Colon (tissue), 2 donors: ENCODE measurements around the gene EVA1B.

Source experiments
- FAIRE-seq: peaks from 2 replicates; lab custom pipeline; 2012; peaks lifted over from hg19 to GRCh38; lab: Jason Lieb, UNC
- donor health status: control.
- donor health status: control.

The EVA1B gene

DNA sequence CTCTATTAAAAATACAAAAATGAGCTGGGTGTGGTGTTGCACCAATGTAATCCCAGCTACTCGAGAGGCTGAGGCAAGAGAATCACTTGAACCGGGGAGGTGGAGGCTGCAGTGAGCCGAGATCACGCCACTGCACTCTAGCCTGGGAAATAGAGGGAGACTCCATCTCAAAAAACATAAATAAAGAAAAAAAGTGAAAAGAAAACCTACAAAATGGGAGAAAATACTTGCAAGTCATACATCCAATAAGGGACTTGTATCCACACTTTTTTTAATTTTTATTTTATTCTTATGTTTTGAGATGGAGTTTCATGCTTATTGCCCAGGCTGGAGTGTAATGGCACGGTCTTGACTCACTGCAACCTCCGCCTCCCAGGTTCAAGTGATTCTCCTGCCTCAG, 46.8 kb downstream of the EVA1B start:
- no peak for FAIRE-seq

DNA sequence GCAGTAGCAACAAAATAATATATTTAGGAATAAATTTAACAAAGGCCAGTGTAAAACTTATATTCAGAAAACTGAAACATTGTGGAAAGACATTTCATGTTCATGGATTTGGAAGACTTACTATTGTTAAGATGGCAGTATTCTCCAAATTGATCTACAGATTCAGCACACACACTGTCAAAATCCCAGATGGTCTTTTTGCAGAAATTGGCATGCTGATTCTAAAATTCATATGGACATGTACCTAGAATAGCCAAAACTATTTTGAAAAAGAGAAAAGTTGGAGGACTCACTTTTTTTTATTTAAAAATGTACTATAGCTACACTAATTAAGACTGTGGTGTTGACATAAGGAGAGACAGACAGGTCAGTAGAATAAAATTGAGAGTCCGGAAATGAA, 49.2 kb downstream of the EVA1B start:
- no peak for FAIRE-seq

DNA sequence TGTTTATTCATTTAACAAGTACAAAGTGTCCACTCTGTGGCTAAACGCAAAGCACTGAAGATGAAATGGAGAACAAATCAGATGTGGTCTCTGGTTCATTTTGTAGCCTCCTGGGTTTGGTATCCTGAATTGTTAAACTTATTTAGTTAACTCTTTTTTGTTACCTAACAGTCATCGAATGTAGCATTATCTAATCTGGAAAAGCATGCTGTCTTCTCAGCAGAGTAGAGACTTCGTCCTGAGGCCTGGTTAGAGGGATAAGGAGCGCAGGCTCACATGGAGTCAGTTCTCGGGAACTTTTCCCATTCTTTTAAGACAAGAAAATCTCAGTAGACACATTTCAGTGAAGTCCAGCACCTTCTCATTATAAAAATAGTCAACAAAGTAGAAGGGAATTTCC, 50.4 kb downstream of the EVA1B start:
- FAIRE-seq = no peak
